HCT116 (cell line): ENCODE results near the gene ZNF496. TPM values are rescaled to one million over a fixed set of nuclear protein-coding genes. Genes with fewer than 3 reads are reported as not detected.

Source experiments
- ATAC-seq: fragments of 200-7000 bp; cut with Tn5 transposase; 2 replicates; pipeline ENCODE4 v1.9.1; 2020; ENCODE audit warnings: mild to moderate bottlenecking, moderate library complexity
- BruUV-seq: library from RNA; stranded (reverse); fragments of 400-500 nt; replicated peaks from 2 replicates; lab custom pipeline; 2021; lab: Mats Ljungman, UMichigan
- CTCF ChIA-PET: fragments of 300-600 bp; sonication (Branson Sonifier 250); formaldehyde crosslinking; loops from one replicate; lab custom pipeline; 2021; ENCODE audit warnings: antibody characterized with exemption; lab: Charles Lee
- POLR2A ChIA-PET: fragments of 300-600, 350-600 bp; sonication (Branson Sonifier 250); formaldehyde crosslinking; loops from one replicate; lab custom pipeline; 2021; ENCODE audit warnings: antibody characterized with exemption; lab: Charles Lee
- RAD21 ChIA-PET, 2 experiments: fragments of 300-600 bp; sonication (Branson Sonifier 250); formaldehyde crosslinking; loops; one replicate each; lab custom pipeline; 2023; ENCODE audit warnings: low total read pairs in 2 of 2; ENCODE audit not compliant: uncharacterized antibody in 2 of 2, unreplicated experiment in 2 of 2, low non-redundant PET in 1 of 2; lab: Charles Lee
- DNase-seq: peaks from one replicate; pipeline ENCODE4 v3.0.0-alpha.2; 2010; ENCODE audit warnings: low read depth, low spot score
- H2AFZ ChIP-seq: fragments of 200-600 bp; shearing (Covaris generic), sonication (generic); 2 replicates; pipeline ENCODE4 v1.6.1; 2017; ENCODE audit warnings: low read depth, mixed run types, mixed read lengths, antibody characterized with exemption, low read length; ENCODE audit not compliant: poor library complexity, severe bottlenecking
- H3K27ac ChIP-seq: 2 replicates; pipeline ENCODE4 v1.5.1; 2012; ENCODE audit warnings: low read depth, low read length
- H3K27me3 ChIP-seq: fragments of 200-600 bp; sonication (generic); 2 replicates; pipeline ENCODE4 v1.6.1; 2016; ENCODE audit warnings: mixed run types, low read length, mixed read lengths; ENCODE audit not compliant: insufficient read depth
- H3K36me3 ChIP-seq, 2 experiments: fragments of 200-500 bp in 1 of 2; fragments of 200-600 bp in 1 of 2; sonication (Bioruptor generic) in 1 of 2; sonication (generic) in 1 of 2; 2 replicates each; pipeline versions ENCODE4 v1.5.1 to v1.6.1; 2014 to 2016; ENCODE audit warnings: low read length in 2 of 2, inconsistent platforms in 1 of 2, mixed read lengths in 1 of 2, mixed run types in 1 of 2; ENCODE audit not compliant: insufficient read depth in 2 of 2, control insufficient read depth in 1 of 2
- H3K4me1 ChIP-seq, 2 experiments: fragments of 200-600 bp in 1 of 2; sonication (generic) in 1 of 2; 2 replicates each; pipeline versions ENCODE4 v1.5.1 to v1.6.1; 2012 to 2017; ENCODE audit warnings: low read length in 2 of 2, inconsistent platforms in 1 of 2, mild to moderate bottlenecking in 1 of 2, mixed read lengths in 1 of 2, mixed run types in 1 of 2, moderate library complexity in 1 of 2; ENCODE audit not compliant: insufficient read depth in 2 of 2, control insufficient read depth in 1 of 2
- H3K4me2 ChIP-seq: fragments of 200-600 bp; sonication (generic); 2 replicates; pipeline ENCODE4 v1.6.1; 2017; ENCODE audit warnings: mixed run types, low read length, mixed read lengths
- H3K4me3 ChIP-seq, 2 experiments: fragments of 200-600 bp in 1 of 2; sonication (generic) in 1 of 2; replicated peaks in 1 of 2; 2 replicates each; pipeline ENCODE4 v1.5.1; 2011 to 2016; ENCODE audit warnings: low read length in 2 of 2, control low read depth in 1 of 2, low read depth in 1 of 2, mild to moderate bottlenecking in 1 of 2, mixed read lengths in 1 of 2, mixed run types in 1 of 2
- H3K79me2 ChIP-seq: fragments of 200-600 bp; sonication (generic); 2 replicates; pipeline ENCODE4 v1.6.1; 2017; ENCODE audit warnings: mild to moderate bottlenecking, mixed run types, low read length, moderate library complexity, mixed read lengths; ENCODE audit not compliant: insufficient read depth
- H3K9ac ChIP-seq: fragments of 200-600 bp; sonication (generic); 2 replicates; pipeline ENCODE4 v1.6.1; 2016; ENCODE audit warnings: low read length, mixed read lengths
- H3K9me2 ChIP-seq: fragments of 200-600 bp; sonication (generic), shearing (Covaris generic); 2 replicates; pipeline ENCODE4 v1.6.1; 2017; ENCODE audit warnings: mixed run types, mild to moderate bottlenecking, moderate library complexity; ENCODE audit not compliant: insufficient read depth
- H3K9me3 ChIP-seq, 2 experiments: fragments of 200-500 bp in 1 of 2; fragments of 200-600 bp in 1 of 2; sonication (Bioruptor generic) in 1 of 2; sonication (generic) in 1 of 2; 2 replicates each; pipeline ENCODE4 v1.6.1; 2014 to 2017; ENCODE audit warnings: low read length in 2 of 2, mixed read lengths in 2 of 2, inconsistent platforms in 1 of 2, low read depth in 1 of 2, mild to moderate bottlenecking in 1 of 2, mixed run types in 1 of 2, moderate library complexity in 1 of 2; ENCODE audit not compliant: control insufficient read depth in 1 of 2, insufficient read depth in 1 of 2
- H4K20me1 ChIP-seq: fragments of 200-600 bp; sonication (generic), shearing (Covaris generic); 2 replicates; pipeline ENCODE4 v1.6.1; 2017; ENCODE audit warnings: mixed run types, mild to moderate bottlenecking, moderate library complexity; ENCODE audit not compliant: insufficient read depth
- CBX3 ChIP-seq: IDR thresholded peaks from 2 replicates; pipeline ENCODE4 v1.6.1; 2012; ENCODE audit warnings: low read depth
- CEBPB ChIP-seq: IDR thresholded peaks from 2 replicates; pipeline ENCODE4 v1.6.1; 2012; ENCODE audit warnings: low read depth
- CTCF ChIP-seq, 3 experiments: fragments of 200-600 bp in 1 of 3; sonication (generic) in 1 of 3; IDR thresholded peaks in 2 of 3; conservative IDR thresholded peaks in 1 of 3; 2 replicates each; pipeline ENCODE4 v1.5.1; 2012 to 2017; ENCODE audit warnings: low read depth in 2 of 3, low read length in 2 of 3, antibody characterized with exemption in 1 of 3, borderline replicate concordance in 1 of 3, control low read depth in 1 of 3, mild to moderate bottlenecking in 1 of 3, mixed read lengths in 1 of 3, mixed run types in 1 of 3, moderate library complexity in 1 of 3; ENCODE audit not compliant: insufficient read depth in 1 of 3
- EGR1 ChIP-seq: IDR thresholded peaks from 2 replicates; pipeline ENCODE4 v1.6.1; 2012; ENCODE audit warnings: low read depth
- ELF1 ChIP-seq: IDR thresholded peaks from 2 replicates; pipeline ENCODE4 v1.6.1; 2012; ENCODE audit warnings: low read depth, borderline replicate concordance
- EZH2 ChIP-seq: fragments of 200-600 bp; sonication (generic); IDR thresholded peaks from 2 replicates; pipeline ENCODE4 v1.6.1; 2017; ENCODE audit warnings: antibody characterized with exemption, mixed run types
- EZH2phosphoT487 ChIP-seq: fragments of 200-600 bp; IDR thresholded peaks from 2 replicates; pipeline ENCODE4 v1.6.1; 2018; ENCODE audit warnings: antibody characterized with exemption, borderline replicate concordance
- FOSL1 ChIP-seq: IDR thresholded peaks from 2 replicates; pipeline ENCODE4 v1.6.1; 2012; ENCODE audit warnings: low read depth
- JUND ChIP-seq: IDR thresholded peaks from 2 replicates; pipeline ENCODE4 v1.6.1; 2012
- MAX ChIP-seq: IDR thresholded peaks from 2 replicates; pipeline ENCODE4 v1.6.1; 2012
- RAD21 ChIP-seq: IDR thresholded peaks from 2 replicates; pipeline ENCODE4 v1.6.1; 2012; ENCODE audit warnings: low read depth, mild to moderate bottlenecking
- REST ChIP-seq: IDR thresholded peaks from 2 replicates; pipeline ENCODE4 v1.6.1; 2012; ENCODE audit warnings: low read depth
- SIN3A ChIP-seq: IDR thresholded peaks from 2 replicates; pipeline ENCODE4 v1.6.1; 2012; ENCODE audit warnings: low read depth
- SP1 ChIP-seq: IDR thresholded peaks from 2 replicates; pipeline ENCODE4 v1.6.1; 2012; ENCODE audit warnings: low read depth
- SRF ChIP-seq: IDR thresholded peaks from 2 replicates; pipeline ENCODE4 v1.6.1; 2012; ENCODE audit warnings: low read depth
- TCF7L2 ChIP-seq: IDR thresholded peaks from 2 replicates; pipeline ENCODE4 v1.7.0; 2011; ENCODE audit warnings: borderline replicate concordance, inconsistent platforms; ENCODE audit not compliant: insufficient read depth, insufficient read length; ENCODE audit errors: extremely low read depth
- ZFX ChIP-seq: fragments of 450-650 bp; IDR thresholded peaks from 2 replicates; pipeline ENCODE4 v1.6.1; 2017
- intact Hi-C: fragments of 100-400 bp; cut with micrococcal nuclease; formaldehyde crosslinking; loops from 2 replicates; pipeline ENCODE4 v1.10.0; 2022
- total RNA-seq: library from RNA; stranded (reverse); gene quantifications from one replicate; pipeline ENCODE4 v1.2.1, GENCODE V29; 2021; ENCODE audit not compliant: unreplicated experiment
- TF ChIP-seq, protein P1 (sequence below): IDR thresholded peaks from 2 replicates; pipeline ENCODE4 v1.6.1; 2012

ZNF496 gene
- total RNA-seq, 1 experiment from 2014 or later: 37.4 TPM

GRCh38 chr1:247300491-247301175 lies 31.0 kb downstream of the ZNF496 start:
- DNase-seq (no peak), ATAC-seq (no peak)
- no peak overlapping the region for H2AFZ ChIP-seq
- TF ChIP-seq JUND (no peak), CEBPB (no peak), RAD21 (no peak), EZH2phosphoT487 (no peak), REST (no peak), CTCF (IDR thresholded peaks at IDR 0.05 in 2 of 3, conservative IDR thresholded peaks at IDR 0.05 in 1 of 3; ENCODE audit: borderline replicate concordance in 1 of 3, insufficient read depth in 1 of 3, low read depth in 2 of 3, low read length in 2 of 3) (no peak), FOSL1 (no peak), EZH2 (no peak), ZFX (no peak), SRF (no peak), MAX (no peak), TCF7L2 (no peak), SP1 (no peak), SIN3A (no peak), EGR1 (no peak), CBX3 (no peak), ELF1 (no peak)
- TF ChIP-seq, protein P1, sequence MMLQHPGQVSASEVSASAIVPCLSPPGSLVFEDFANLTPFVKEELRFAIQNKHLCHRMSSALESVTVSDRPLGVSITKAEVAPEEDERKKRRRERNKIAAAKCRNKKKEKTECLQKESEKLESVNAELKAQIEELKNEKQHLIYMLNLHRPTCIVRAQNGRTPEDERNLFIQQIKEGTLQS: no peak
- H3K4me3 ChIP-seq: no peak overlapping the region
- intact Hi-C loops: no loop called here
- RAD21 ChIA-PET: no interaction called here
- H3K79me2 ChIP-seq: no peaks in the 10 kb centered on the region
- H3K27ac ChIP-seq: no peak overlapping the region
- H3K9ac ChIP-seq: no peak overlapping the region
- no peak overlapping the region for H3K4me2 ChIP-seq
- CTCF ChIA-PET: no interaction called here
- H3K27me3 ChIP-seq: no peaks in the 10 kb centered on the region
- no peaks in the 10 kb centered on the region for H4K20me1 ChIP-seq
- no peaks in the 10 kb centered on the region for H3K4me1 ChIP-seq
- H3K9me2 ChIP-seq: no peaks in the 10 kb centered on the region
- peaks cover 15 to 20% of the 10 kb centered on the region in 2 experiments; a peak in 3 of 4 replicates for H3K36me3 ChIP-seq
- no peaks in the 10 kb centered on the region for H3K9me3 ChIP-seq
- POLR2A ChIA-PET: no interaction called here
- BruUV-seq: no TSS peak
